HG02870 (cell line): ENCODE results near the gene ELMO1.

Experiments
- ATAC-seq: cut with Tn5 transposase; IDR thresholded peaks from one replicate; pipeline ENCODE4 v1.9.1; 2021; ENCODE audit warnings: mild to moderate bottlenecking, moderate library complexity; ENCODE audit not compliant: unreplicated experiment

Gene ELMO1

GRCh38 chr7:37109843-37110242 is 338.8 kb downstream of the ELMO1 start:
- ATAC-seq, result no peak

GRCh38 chr7:37109016-37109683 is 339.5 kb downstream of the ELMO1 start:
- ATAC-seq, result no peak

GRCh38 chr7:37108615-37109014 is 340.0 kb downstream of the ELMO1 start:
- no peak for ATAC-seq

GRCh38 chr7:37107047-37107750 is 341.5 kb downstream of the ELMO1 start:
- no peak for ATAC-seq

- no peak for ATAC-seq
These were observed 342.9 kb downstream of the ELMO1 start for GRCh38 chr7:37105762-37106161.

GRCh38 chr7:37104822-37105518 is 343.7 kb downstream of the ELMO1 start:
- ATAC-seq, result no peak

GRCh38 chr7:37102518-37103137 is 346.0 kb downstream of the ELMO1 start:
- no peak for ATAC-seq

GRCh38 chr7:37100735-37101331 is 347.8 kb downstream of the ELMO1 start:
- ATAC-seq, result no peak

- ATAC-seq, result no peak
These were observed 349.9 kb downstream of the ELMO1 start for GRCh38 chr7:37098762-37099161.

- ATAC-seq, result no peak
These were observed 350.7 kb downstream of the ELMO1 start for GRCh38 chr7:37097983-37098382.

- no peak for ATAC-seq
These were observed 351.4 kb downstream of the ELMO1 start for GRCh38 chr7:37097276-37097675.

- ATAC-seq, result no peak
These were observed 352.3 kb downstream of the ELMO1 start for GRCh38 chr7:37096341-37096740.

GRCh38 chr7:37095122-37095521 is 353.5 kb downstream of the ELMO1 start:
- ATAC-seq, result no peak

- ATAC-seq, result no peak
These were observed 355.4 kb downstream of the ELMO1 start for GRCh38 chr7:37093257-37093656.

- no peak for ATAC-seq
These were observed 356.1 kb downstream of the ELMO1 start for GRCh38 chr7:37092548-37092947.

GRCh38 chr7:37089972-37090371 is 358.7 kb downstream of the ELMO1 start:
- ATAC-seq, result no peak

- no peak for ATAC-seq
These were observed 363.1 kb downstream of the ELMO1 start for GRCh38 chr7:37085600-37085999.

GRCh38 chr7:37084303-37084702 is 364.4 kb downstream of the ELMO1 start:
- ATAC-seq, result no peak

- no peak for ATAC-seq
These were observed 365.2 kb downstream of the ELMO1 start for GRCh38 chr7:37083311-37084096.

GRCh38 chr7:37081436-37081835 is 367.2 kb downstream of the ELMO1 start:
- no peak for ATAC-seq
